Measurements from ENCODE around the gene PLCXD3.

The PLCXD3 gene

GRCh38 chr5:41445937-41446563 is 64.4 kb downstream of the PLCXD3 start:
- no peak for DNase-seq (ENCODE audit: low read depth)
- H3K4me3 ChIP-seq (ENCODE audit: low read depth, low read length) = no peak overlapping the region
- TF ChIP-seq MYC (IDR thresholded peaks at IDR 0.05; ENCODE audit: low read depth, low read length) (no peak), MAX (IDR thresholded peaks at IDR 0.05; ENCODE audit: low read depth, low read length) (no peak), POLR2A (IDR thresholded peaks at IDR 0.05; ENCODE audit: extremely low read depth, insufficient read length) (no peak)
- TF ChIP-seq, protein P1, sequence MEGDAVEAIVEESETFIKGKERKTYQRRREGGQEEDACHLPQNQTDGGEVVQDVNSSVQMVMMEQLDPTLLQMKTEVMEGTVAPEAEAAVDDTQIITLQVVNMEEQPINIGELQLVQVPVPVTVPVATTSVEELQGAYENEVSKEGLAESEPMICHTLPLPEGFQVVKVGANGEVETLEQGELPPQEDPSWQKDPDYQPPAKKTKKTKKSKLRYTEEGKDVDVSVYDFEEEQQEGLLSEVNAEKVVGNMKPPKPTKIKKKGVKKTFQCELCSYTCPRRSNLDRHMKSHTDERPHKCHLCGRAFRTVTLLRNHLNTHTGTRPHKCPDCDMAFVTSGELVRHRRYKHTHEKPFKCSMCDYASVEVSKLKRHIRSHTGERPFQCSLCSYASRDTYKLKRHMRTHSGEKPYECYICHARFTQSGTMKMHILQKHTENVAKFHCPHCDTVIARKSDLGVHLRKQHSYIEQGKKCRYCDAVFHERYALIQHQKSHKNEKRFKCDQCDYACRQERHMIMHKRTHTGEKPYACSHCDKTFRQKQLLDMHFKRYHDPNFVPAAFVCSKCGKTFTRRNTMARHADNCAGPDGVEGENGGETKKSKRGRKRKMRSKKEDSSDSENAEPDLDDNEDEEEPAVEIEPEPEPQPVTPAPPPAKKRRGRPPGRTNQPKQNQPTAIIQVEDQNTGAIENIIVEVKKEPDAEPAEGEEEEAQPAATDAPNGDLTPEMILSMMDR (IDR thresholded peaks at IDR 0.05; ENCODE audit: low read depth, low read length) = no peak

GRCh38 chr5:41435276-41435675 is 75.1 kb downstream of the PLCXD3 start:
- DNase-seq (ENCODE audit: low read depth) = no peak
- H3K4me3 ChIP-seq (ENCODE audit: low read depth, low read length) = no peak overlapping the region
- TF ChIP-seq MYC (IDR thresholded peaks at IDR 0.05; ENCODE audit: low read depth, low read length) (no peak), POLR2A (IDR thresholded peaks at IDR 0.05; ENCODE audit: extremely low read depth, insufficient read length) (no peak), MAX (IDR thresholded peaks at IDR 0.05; ENCODE audit: low read depth, low read length) (no peak)
- TF ChIP-seq, protein P1 (IDR thresholded peaks at IDR 0.05; ENCODE audit: low read depth, low read length) = no peak

DNA sequence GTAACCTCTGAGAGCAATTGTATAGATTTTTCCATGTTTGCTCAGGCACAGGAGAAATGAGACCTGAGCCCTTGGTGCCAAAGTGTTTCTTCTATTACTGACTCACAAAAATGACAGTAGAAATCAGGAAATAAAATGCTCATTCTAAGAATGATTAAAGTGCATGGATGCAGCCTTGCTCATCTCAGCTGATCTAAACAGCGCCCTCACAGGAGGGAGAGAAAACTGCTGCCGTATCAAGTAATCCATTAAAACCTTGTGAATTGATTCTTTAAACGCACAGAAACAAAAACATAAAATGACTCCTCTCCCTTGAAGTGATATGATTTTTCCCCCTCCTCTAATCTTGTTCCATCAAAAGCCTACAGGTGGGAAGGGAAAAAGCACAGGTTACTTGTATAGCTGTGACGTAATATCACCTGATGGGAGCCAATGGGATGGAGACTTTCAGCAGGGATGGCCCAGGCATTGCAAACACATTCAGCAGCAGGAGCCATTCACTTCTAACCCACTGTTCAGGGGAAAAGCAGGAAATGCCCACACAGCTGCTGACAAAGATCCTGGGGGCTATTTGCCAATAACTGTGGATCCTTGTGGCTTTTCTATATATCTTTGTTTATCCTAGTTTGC is 76.7 kb downstream of the PLCXD3 start:
- peak; percentile 12 for DNase-seq (ENCODE audit: low read depth)
- TF ChIP-seq, protein P1 (IDR thresholded peaks at IDR 0.05; ENCODE audit: low read depth, low read length) = peak; percentile 68
- no peak for TF ChIP-seq MYC (IDR thresholded peaks at IDR 0.05; ENCODE audit: low read depth, low read length)
- H3K4me3 ChIP-seq (ENCODE audit: low read depth, low read length) = no peak overlapping the region

GRCh38 chr5:41432481-41433253 is 77.7 kb downstream of the PLCXD3 start:
- TF ChIP-seq, protein P1 (IDR thresholded peaks at IDR 0.05; ENCODE audit: low read depth, low read length) = no peak
- TF ChIP-seq POLR2A (IDR thresholded peaks at IDR 0.05; ENCODE audit: extremely low read depth, insufficient read length) (no peak), MAX (IDR thresholded peaks at IDR 0.05; ENCODE audit: low read depth, low read length) (no peak), MYC (IDR thresholded peaks at IDR 0.05; ENCODE audit: low read depth, low read length) (no peak)
- no peak for DNase-seq (ENCODE audit: low read depth)

GRCh38 chr5:41427505-41427904 is 82.9 kb downstream of the PLCXD3 start:
- TF ChIP-seq MYC (IDR thresholded peaks at IDR 0.05; ENCODE audit: low read depth, low read length) (no peak), POLR2A (IDR thresholded peaks at IDR 0.05; ENCODE audit: extremely low read depth, insufficient read length) (no peak), MAX (IDR thresholded peaks at IDR 0.05; ENCODE audit: low read depth, low read length) (no peak)
- TF ChIP-seq, protein P1 (IDR thresholded peaks at IDR 0.05; ENCODE audit: low read depth, low read length) = no peak

More at GRCh38 chr5:41432481-41433253, 77.7 kb downstream of the PLCXD3 start:
- no peak overlapping the region for H3K4me3 ChIP-seq (ENCODE audit: low read depth, low read length)

More at GRCh38 chr5:41427505-41427904, 82.9 kb downstream of the PLCXD3 start:
- DNase-seq (ENCODE audit: low read depth) = no peak
- no peak overlapping the region for H3K4me3 ChIP-seq (ENCODE audit: low read depth, low read length)
